ENCODE measurements around the gene TBX5. TPM values are rescaled to one million over a fixed set of nuclear protein-coding genes. Genes with fewer than 3 reads are reported as not detected.
A peak's percentile ranks its signal among the peaks of the same experiment; 100 is the strongest.

TBX5 gene
- total and polyA plus RNA-seq, 2 donors from 2014 or later: not detected

DNA sequence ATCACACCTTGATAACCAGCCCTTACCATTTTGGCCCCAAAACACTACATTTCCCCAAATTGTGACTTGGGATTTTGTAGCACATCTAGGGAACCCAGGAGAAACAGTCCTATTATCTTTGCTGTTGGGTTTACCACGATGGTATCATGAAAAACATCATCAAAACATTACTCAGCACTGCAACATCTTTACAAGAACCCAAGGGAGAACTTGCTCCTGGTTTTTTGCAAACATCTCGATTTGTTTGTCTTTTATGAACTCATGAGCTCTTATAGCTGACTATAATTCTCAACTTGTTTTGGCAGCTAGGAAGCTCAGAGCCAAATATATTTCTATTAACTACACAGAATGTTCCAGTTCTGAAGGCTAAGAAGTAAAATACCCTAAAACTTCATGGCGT, 65.7 kb downstream of the TBX5 start:
- no peak overlapping the region for H3K9ac ChIP-seq (ENCODE audit: low read length in 3 of 3)
- TF ChIP-seq, protein P1, sequence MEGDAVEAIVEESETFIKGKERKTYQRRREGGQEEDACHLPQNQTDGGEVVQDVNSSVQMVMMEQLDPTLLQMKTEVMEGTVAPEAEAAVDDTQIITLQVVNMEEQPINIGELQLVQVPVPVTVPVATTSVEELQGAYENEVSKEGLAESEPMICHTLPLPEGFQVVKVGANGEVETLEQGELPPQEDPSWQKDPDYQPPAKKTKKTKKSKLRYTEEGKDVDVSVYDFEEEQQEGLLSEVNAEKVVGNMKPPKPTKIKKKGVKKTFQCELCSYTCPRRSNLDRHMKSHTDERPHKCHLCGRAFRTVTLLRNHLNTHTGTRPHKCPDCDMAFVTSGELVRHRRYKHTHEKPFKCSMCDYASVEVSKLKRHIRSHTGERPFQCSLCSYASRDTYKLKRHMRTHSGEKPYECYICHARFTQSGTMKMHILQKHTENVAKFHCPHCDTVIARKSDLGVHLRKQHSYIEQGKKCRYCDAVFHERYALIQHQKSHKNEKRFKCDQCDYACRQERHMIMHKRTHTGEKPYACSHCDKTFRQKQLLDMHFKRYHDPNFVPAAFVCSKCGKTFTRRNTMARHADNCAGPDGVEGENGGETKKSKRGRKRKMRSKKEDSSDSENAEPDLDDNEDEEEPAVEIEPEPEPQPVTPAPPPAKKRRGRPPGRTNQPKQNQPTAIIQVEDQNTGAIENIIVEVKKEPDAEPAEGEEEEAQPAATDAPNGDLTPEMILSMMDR (IDR thresholded peaks at IDR 0.05; ENCODE audit: borderline replicate concordance, extremely low read depth, insufficient read depth): no peak
- DNase-seq (no peak), FAIRE-seq (no peak)
- peaks cover 0 to 3% (median 0%) of the 10 kb centered on the region in 3 donors for H3K9me3 ChIP-seq (ENCODE audit: control insufficient read depth in 2 of 3, insufficient read depth in 1 of 3, low read length in 3 of 3)
- no peaks in the 10 kb centered on the region for H3K4me1 ChIP-seq (ENCODE audit: control insufficient read depth in 2 of 3, insufficient read depth in 2 of 3, low read depth in 1 of 3, low read length in 3 of 3)
- no peak overlapping the region for H3K27ac ChIP-seq (ENCODE audit: low read depth in 2 of 2, low read length in 2 of 2)
- no peak overlapping the region for H3K4me3 ChIP-seq (ENCODE audit: low read length in 3 of 3)
- H3K27me3 ChIP-seq (ENCODE audit: control insufficient read depth, insufficient read depth, low read length): no peaks in the 10 kb centered on the region
- H3K36me3 ChIP-seq (ENCODE audit: control insufficient read depth in 2 of 3, insufficient read depth in 3 of 3, low read length in 3 of 3): no peaks in the 10 kb centered on the region
- intact Hi-C loops (cut with DNase I): no loop called here

- H3K36me3 ChIP-seq (ENCODE audit: control insufficient read depth in 2 of 3, insufficient read depth in 3 of 3, low read length in 3 of 3): no peaks in the 10 kb centered on the region
- no peak overlapping the region for H3K9ac ChIP-seq (ENCODE audit: low read length in 3 of 3)
- H3K27me3 ChIP-seq (ENCODE audit: control insufficient read depth, insufficient read depth, low read length): no peaks in the 10 kb centered on the region
- FAIRE-seq (no peak), DNase-seq (no peak)
- no peak overlapping the region for H3K4me3 ChIP-seq (ENCODE audit: low read length in 3 of 3)
- H3K27ac ChIP-seq (ENCODE audit: low read depth in 2 of 2, low read length in 2 of 2): no peak overlapping the region
- TF ChIP-seq, protein P1 (IDR thresholded peaks at IDR 0.05; ENCODE audit: borderline replicate concordance, extremely low read depth, insufficient read depth): no peak
- intact Hi-C loops (cut with DNase I): no loop called here
- H3K4me1 ChIP-seq (ENCODE audit: control insufficient read depth in 2 of 3, insufficient read depth in 2 of 3, low read depth in 1 of 3, low read length in 3 of 3): no peaks in the 10 kb centered on the region
- H3K9me3 ChIP-seq (ENCODE audit: control insufficient read depth in 2 of 3, insufficient read depth in 1 of 3, low read length in 3 of 3): peaks cover 0 to 3% (median 0%) of the 10 kb centered on the region in 3 donors
Observed at GRCh38 chr12:114339626-114340025, 66.3 kb downstream of the TBX5 start.

DNA sequence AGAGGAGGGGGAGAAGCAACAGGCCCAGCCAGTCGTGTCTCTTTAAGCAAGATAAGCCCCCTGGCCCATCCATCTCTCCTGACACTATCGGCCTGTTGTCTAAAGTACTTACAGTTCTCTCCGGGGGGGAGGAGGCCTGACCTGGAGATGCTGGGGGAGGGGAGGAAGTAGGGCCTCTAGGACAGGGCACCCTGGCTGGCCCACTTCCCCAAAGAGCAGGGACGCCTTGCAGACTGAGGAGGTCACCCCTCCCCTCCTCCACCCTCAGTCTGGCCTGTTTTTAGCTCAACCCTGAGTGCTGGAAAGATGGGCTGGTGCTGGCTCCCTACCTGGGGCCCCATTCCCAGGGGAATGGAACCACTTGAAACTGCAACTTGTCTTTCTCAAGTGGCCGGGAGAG, 70.3 kb downstream of the TBX5 start:
- intact Hi-C loops (cut with DNase I): no loop called here
- FAIRE-seq: no peak

More for the DNA sequence above, 70.3 kb downstream of the TBX5 start:
- Histone ChIP-seq H3K27me3 (ENCODE audit: control insufficient read depth, insufficient read depth, low read length) (no peaks in the 10 kb centered on the region), H3K4me3 (ENCODE audit: low read length in 3 of 3) (no peak overlapping the region), H3K4me1 (ENCODE audit: control insufficient read depth in 2 of 3, insufficient read depth in 2 of 3, low read depth in 1 of 3, low read length in 3 of 3) (no peaks in the 10 kb centered on the region), H3K36me3 (ENCODE audit: control insufficient read depth in 2 of 3, insufficient read depth in 3 of 3, low read length in 3 of 3) (no peaks in the 10 kb centered on the region), H3K27ac (ENCODE audit: low read depth in 2 of 2, low read length in 2 of 2) (no peak overlapping the region), H3K9ac (ENCODE audit: low read length in 3 of 3) (no peak overlapping the region), H3K9me3 (ENCODE audit: control insufficient read depth in 2 of 3, insufficient read depth in 1 of 3, low read length in 3 of 3) (peaks cover 0 to 3% (median 0%) of the 10 kb centered on the region in 3 donors)
- TF ChIP-seq, protein P1 (IDR thresholded peaks at IDR 0.05; ENCODE audit: borderline replicate concordance, extremely low read depth, insufficient read depth): no peak
- peak in 3 of 5 donors; percentile 2 to 35 (median 10) for DNase-seq
